ENCODE measurements around the gene MICU2.
A peak's percentile ranks its signal among the peaks of the same experiment; 100 is the strongest.
"Not testable (repeated sequence)": the region's sequence is repeated elsewhere in the genome, so short reads cannot be mapped to it uniquely, and the experiment has no call there.

Gene MICU2

GRCh38 chr13:21594715-21595545 is 9.0 kb downstream of the MICU2 start:
- DNase-seq, result no peak

GRCh38 chr13:21590665-21591456 is 13.1 kb downstream of the MICU2 start:
- not testable (repeated sequence) for DNase-seq

DNA sequence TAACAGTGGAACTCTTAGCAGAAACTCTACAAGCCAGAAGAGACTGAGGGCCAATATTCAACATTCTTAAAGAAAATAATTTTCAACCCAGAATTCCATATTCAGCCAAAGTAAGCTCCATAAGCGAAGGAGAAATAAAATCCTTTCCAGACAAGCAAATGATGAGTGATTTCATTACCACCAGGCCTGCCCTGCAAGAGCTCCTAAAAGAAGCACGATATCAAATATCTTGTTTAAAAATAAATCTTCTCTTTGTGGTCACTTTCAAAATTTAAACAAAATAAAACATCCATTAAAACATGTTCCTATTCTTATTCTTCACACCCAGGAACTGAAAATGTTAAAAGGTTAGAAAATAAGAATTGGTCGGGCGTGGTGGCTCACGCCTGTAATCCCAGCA is 13.7 kb downstream of the MICU2 start:
- DNase-seq, result no peak

DNA sequence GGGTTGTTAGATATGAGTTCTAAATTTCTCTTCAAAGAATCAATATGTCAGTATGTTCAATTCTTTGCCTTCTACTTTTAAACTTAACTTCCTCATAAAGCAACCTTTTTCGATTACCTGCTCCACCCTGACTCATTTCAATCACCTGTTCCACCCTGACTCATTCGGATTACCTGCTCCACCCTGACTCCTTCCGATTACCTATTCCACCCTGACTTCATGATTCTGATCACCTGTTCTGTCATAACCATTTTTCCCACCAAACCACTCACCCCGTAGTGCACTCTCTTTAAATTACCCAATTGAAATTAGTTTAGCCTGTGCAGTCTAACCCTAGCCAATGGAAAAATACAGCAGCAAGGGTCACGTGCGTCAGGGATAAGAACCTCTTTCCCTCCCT is 14.5 kb downstream of the MICU2 start:
- not testable (repeated sequence) for DNase-seq

GRCh38 chr13:21588411-21588810 is 15.6 kb downstream of the MICU2 start:
- DNase-seq, result not testable (repeated sequence)

- DNase-seq, result no peak
Measured at GRCh38 chr13:21584973-21585592, 18.9 kb downstream of the MICU2 start.

- no peak for DNase-seq
Measured at GRCh38 chr13:21583478-21583877, 20.5 kb downstream of the MICU2 start.

- no peak for DNase-seq
Measured at GRCh38 chr13:21580736-21581135, 23.2 kb downstream of the MICU2 start.

GRCh38 chr13:21579754-21580316 is 24.1 kb downstream of the MICU2 start:
- peak; percentile 53 for DNase-seq

GRCh38 chr13:21578748-21579147 is 25.2 kb downstream of the MICU2 start:
- no peak for DNase-seq

DNA sequence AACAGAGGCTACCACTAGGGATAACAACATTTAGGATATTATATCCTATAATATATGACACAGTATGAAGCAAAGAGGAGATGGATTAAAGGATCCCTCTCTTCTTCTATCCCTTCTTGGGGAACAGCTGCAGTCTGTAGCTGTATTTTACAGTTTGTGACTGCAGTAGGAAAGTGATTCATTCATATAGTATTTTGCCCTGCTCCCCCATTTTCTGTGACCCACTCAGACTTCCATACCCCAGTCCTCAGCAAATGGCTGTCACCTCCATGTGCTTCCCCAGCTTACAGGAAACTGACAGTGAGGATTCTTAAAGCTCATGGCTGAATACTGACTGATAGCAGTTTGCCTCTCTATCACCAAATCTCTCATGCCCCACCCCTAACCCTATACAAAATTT is 27.5 kb downstream of the MICU2 start:
- DNase-seq, result peak; percentile 76

GRCh38 chr13:21573920-21574712 is 29.9 kb downstream of the MICU2 start:
- no peak for DNase-seq

DNA sequence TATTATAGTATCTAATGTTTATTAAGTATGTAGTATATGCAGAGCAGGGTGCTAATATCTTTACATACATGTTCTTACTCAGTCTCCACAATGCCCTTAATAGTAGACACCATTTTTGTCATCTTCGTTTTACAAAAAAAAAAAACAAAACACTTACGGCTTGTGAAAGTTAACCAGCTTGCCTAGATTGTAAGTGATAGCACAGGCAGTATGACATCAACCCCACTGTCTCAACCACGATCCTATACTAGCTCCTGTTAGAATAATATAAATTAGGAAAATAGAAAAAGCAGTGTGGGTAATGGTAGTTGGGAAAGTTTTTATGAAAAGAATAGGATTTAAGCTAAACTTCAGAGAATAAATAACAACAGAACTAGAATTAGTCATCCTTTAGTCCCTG is 34.3 kb downstream of the MICU2 start:
- DNase-seq, result no peak

DNA sequence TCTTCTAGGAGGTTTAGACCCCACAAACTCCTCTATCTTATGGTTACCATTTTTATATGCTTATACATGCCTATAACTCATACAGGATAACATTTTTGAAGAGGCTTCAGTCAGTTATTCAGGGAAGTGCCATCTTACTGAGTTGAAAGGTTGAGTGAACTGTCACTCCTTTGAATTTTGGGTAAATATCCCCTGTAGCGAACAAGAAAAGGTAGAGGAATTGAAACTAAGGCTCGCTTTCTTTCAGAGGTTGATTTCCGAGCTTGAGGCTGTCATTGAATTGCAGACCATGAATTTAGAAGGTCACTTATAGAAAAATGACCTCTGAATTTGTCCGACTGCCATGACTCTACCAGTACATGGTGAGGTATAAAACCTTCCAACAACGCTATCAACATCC is 35.1 kb downstream of the MICU2 start:
- no peak for DNase-seq

- peak; percentile 57 for DNase-seq
Measured at GRCh38 chr13:21567714-21568113, 36.3 kb downstream of the MICU2 start.

DNA sequence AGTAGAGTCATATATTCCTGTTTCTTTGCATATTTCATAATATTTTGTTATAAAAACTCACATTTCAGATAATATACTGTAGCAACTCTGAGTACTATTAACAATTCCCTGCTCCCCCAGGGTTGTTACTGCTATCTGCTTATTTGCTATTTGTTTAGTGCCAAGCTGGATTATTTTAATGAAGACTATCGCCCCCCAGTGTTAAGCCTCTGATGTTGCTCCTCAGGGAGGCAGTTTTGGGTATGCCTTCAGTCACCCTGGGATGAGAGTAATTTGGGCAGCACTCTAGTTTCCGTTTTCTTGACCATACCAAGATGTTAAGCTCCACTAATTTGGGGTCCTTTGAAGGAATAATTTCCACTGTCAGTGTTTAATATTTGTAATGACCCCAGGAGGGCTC is 46.0 kb downstream of the MICU2 start:
- DNase-seq, result peak; percentile 80

DNA sequence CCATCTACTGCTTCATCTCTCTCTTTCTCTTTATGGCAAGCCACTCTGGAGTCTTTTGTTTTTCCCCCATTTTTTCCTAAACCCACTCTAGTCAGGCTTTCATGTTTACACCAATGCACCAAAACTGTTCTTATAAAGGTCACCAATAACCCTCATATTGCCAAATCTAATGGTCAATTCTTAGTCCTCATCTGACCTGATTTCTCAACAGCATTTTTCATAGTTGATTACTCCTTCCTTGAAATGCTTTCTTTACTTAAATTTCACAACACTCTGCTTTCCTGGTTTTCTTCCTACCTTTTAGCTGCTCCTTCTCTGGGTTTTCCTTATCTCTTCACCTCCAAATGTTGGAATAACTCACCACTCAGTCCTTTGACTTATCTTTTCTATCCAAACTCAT is 47.9 kb downstream of the MICU2 start:
- DNase-seq, result no peak

DNA sequence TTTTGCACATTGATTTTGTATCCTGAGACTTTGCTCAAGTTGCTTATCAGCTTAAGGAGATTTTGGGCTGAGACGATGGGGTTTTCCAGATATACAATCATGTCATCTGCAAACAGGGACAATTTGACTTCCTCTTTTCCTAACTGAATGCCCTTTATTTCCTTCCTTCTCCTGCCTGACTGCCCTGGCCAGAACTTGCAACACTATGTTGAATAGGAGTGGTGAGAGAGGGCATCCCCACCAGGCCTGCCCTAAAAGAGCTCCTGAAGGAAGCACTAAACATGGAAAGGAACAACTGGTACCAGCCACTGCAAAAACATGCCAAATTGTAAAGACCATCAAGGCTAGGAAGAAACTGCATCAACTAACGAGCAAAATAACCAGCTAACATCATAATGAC is 50.7 kb downstream of the MICU2 start:
- DNase-seq, result not testable (repeated sequence)

- no peak for DNase-seq
Measured at GRCh38 chr13:21550918-21551317, 53.1 kb downstream of the MICU2 start.

GRCh38 chr13:21549633-21550032 is 54.3 kb downstream of the MICU2 start:
- DNase-seq, result no peak

DNA sequence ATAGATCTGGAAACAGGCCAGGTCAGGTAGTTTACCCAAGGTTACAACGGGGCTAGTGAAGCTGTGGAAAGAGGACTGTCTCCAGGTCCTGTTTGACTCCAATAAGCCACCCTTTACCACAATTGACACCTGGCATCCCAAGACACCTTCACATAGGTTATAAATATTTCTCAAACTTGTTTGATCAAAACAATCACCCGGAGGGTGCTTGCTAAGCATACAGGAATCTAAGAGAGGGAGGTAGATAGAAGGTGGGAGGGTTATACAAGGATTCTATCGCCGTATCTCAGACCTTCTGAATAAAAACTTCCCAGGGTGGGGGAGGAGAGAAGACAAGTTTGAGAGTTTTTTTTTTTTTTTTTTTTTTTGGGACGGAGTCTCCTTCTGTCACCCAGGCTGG is 55.4 kb downstream of the MICU2 start:
- DNase-seq, result no peak

DNA sequence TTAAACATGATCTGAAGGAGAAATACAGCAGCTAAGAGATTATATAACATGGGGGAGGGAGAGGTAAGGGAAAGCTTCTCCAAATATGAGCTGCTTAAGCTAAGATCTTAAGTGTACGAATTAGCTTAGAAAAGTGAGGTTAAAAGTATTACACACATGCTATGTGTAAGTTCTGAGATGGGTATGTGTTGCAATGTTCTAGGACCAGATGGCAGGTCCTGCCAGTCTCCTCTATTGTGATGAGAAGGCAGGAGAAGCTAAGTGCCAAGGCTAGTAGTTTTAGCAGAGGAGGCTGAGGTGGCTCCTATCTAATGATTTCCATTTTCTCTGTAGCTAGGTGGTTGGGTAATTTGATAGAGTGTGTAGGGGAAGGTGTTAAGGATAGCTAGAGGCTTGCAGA is 57.6 kb downstream of the MICU2 start:
- DNase-seq, result peak; percentile 50

DNA sequence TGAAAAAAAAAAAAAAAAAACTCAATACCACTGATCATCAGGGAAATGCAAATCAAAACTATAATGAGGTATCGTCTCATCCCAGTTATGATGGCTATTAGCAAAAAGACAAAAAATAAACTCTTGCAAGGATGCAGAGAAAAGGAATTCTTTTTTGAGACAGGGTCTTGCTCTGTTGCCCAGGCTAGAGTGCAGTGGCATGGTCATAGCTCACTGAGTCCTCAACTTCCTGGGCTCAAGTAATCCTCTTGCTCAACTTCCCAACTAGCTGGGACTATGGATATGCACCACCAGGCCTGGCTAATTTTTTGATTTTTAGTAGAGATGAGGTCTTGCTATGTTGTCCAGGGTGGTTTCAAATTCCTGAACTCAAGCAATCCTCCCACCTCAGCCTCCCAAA is 59.5 kb downstream of the MICU2 start:
- DNase-seq, result no peak

Measured in hematopoietic multipotent progenitor cell treated with erythropoietin and hydrocortisone succinate and interleukin-3 and kit ligand, for 4 days (in vitro differentiated cells).